ENCODE measurements around the gene SLC4A5.
"Not testable (repeated sequence)": the region's sequence is repeated elsewhere in the genome, so short reads cannot be mapped to it uniquely, and the experiment has no call there.

The SLC4A5 gene

DNA sequence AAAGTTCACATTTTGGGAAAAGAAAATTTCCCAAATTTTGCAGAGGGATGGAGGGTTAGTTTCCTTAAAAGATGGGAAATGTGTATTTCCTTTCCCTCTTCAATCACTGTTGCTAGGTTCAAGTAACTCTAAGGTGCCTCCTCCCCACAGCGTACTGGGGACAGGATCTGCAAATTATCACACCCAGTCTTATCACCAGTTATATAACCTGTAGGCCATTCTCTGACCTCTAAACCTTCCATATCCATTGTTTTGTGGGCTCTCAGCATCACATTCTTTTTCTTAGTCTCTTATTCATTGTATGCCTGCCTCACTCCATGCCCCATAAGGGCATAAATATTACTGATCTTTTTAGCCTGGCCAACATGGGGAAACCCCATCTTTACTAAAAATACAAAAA, 148.4 kb downstream of the SLC4A5 start:
- no peak for DNase-seq (ENCODE audit: low spot score)
- TF ChIP-seq, protein P1, sequence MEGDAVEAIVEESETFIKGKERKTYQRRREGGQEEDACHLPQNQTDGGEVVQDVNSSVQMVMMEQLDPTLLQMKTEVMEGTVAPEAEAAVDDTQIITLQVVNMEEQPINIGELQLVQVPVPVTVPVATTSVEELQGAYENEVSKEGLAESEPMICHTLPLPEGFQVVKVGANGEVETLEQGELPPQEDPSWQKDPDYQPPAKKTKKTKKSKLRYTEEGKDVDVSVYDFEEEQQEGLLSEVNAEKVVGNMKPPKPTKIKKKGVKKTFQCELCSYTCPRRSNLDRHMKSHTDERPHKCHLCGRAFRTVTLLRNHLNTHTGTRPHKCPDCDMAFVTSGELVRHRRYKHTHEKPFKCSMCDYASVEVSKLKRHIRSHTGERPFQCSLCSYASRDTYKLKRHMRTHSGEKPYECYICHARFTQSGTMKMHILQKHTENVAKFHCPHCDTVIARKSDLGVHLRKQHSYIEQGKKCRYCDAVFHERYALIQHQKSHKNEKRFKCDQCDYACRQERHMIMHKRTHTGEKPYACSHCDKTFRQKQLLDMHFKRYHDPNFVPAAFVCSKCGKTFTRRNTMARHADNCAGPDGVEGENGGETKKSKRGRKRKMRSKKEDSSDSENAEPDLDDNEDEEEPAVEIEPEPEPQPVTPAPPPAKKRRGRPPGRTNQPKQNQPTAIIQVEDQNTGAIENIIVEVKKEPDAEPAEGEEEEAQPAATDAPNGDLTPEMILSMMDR (IDR thresholded peaks at IDR 0.05; ENCODE audit: extremely low read depth, insufficient read depth, missing control alignments): no peak
- in situ Hi-C loops (cut with MboI; ENCODE audit: low pct_unique_long_range_greater_than_20kb, low sequenced_read_pairs, unreplicated experiment): no loop called here

DNA sequence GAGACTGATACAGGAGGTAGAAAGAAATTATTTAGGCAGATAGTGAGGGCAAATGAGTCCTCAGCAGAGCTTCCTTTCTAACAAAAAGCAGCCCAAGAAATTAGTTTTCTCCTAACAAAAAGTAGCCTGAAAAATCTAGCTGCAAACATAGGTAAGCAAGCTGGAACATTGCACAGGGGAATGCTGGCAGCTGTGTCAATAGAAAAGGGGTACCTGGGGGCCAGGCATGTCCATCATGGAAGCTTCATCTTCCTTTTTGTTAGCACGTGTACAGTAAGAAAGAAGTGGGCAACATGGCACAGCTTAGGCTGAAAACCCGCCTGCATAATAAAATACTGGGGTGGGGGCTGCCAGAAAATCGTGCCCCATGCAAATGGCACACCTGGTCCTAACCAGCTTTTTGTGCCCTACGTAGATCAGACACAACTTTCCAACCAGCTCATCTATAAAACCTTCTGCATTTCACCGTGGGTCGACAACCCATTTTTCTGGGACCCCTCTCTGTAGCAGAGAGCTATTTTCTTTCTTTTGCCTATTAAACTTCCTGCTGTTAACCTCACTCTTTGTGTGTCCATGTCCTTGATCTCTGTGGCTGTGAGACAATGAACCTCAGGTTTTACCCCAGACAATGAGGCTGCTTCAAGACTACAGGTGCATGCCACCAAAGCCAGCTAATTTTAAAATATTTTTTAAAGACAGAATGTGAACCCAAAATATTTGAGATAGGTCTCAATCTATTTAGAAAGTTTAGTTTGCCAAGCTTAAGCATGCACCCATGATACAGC, 151.4 kb downstream of the SLC4A5 start:
- DNase-seq (ENCODE audit: low spot score): no peak
- TF ChIP-seq, protein P1 (IDR thresholded peaks at IDR 0.05; ENCODE audit: extremely low read depth, insufficient read depth, missing control alignments): no peak
- in situ Hi-C loops (cut with MboI; ENCODE audit: low pct_unique_long_range_greater_than_20kb, low sequenced_read_pairs, unreplicated experiment): no loop called here

DNA sequence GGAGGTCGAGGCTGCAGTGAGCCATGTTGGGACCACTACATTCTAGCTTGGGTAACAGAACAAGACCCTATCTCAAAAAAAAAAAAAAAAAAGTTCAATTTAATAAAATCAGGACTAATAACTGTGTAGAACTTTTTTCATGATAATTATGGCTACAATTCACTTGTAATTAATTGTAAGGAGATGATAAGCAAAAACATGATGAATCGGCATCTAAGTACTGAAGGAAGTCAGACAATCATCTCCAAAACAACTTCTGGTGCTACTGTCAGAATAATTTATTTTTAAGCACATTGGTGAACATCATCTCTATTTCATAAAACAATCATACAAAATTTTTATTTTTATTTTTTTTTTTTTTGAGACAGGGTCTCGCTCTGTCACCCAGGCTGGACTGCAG, 154.5 kb downstream of the SLC4A5 start:
- in situ Hi-C loops (cut with MboI; ENCODE audit: low pct_unique_long_range_greater_than_20kb, low sequenced_read_pairs, unreplicated experiment): no loop called here
- TF ChIP-seq, protein P1 (IDR thresholded peaks at IDR 0.05; ENCODE audit: extremely low read depth, insufficient read depth, missing control alignments): no peak
- no peak for DNase-seq (ENCODE audit: low spot score)

DNA sequence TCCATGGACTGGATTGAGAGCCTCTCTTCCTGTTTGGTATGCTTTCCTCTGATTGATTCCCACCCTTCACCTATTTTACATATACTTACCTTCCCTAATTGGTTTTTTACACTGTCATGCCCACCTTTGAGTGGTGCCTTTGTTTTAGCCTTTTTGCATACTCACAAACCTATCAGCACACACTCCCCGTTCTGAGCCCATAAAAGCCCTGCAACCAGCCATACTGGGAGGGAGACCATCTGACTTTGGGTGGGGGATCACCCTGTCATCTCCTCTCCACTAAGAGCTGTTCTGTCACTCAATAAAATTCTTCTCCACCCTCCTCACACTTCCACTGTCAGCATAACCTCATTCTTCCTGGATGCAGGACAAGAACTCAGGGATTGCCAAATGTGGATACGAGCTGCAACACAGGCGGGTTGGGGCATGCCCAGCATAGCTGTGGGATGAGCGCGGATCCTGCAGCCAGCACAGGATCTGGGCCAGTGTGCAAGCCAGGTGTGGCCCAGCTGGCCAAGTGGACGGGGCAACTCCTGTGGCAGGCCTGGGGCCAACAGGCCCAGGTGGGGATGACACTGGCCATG, 155.1 kb downstream of the SLC4A5 start:
- no peak for DNase-seq (ENCODE audit: low spot score)
- in situ Hi-C loops (cut with MboI; ENCODE audit: low pct_unique_long_range_greater_than_20kb, low sequenced_read_pairs, unreplicated experiment): no loop called here
- TF ChIP-seq, protein P1 (IDR thresholded peaks at IDR 0.05; ENCODE audit: extremely low read depth, insufficient read depth, missing control alignments): no peak

DNA sequence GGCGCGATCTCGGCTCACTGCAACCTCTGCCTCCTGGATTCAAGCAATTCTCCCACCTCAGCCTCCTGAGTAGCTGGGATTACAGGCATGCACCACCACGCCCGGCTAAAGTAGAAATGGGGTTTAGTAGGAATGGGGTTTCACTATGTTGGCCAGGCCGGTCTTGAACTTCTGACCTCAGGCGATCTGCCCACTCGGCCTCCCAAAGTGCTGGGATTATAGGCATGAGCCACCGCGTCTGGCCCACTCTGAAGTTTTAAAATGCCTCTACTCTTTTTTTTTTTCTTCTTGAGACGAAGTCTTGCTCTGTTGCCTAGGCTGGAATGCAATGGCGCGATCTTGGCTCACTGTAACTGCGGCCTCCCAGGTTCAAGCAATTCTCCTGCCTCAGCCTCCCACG, 156.5 kb downstream of the SLC4A5 start:
- DNase-seq (ENCODE audit: low spot score); in situ Hi-C loops (cut with MboI; ENCODE audit: low pct_unique_long_range_greater_than_20kb, low sequenced_read_pairs, unreplicated experiment): not testable (repeated sequence)

DNA sequence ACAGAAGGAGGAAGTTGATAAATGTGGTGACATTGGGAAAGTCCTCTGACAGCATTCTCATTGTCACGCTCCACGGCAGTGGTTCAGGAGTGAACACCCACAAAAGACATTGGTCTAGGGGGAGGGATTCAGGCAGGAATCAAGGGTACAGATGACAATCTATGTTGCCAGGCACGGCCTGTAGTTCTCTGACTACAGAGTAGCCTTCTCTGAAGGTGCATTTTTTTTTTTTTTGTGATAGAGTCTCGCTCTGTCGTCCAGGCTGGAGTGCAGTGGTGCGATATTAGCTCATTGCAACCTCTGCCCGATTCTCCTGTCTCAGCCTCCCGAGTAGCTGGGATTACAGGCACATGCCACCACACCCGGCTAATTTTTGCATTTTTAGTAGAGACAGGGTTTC, 157.2 kb downstream of the SLC4A5 start:
- TF ChIP-seq, protein P1 (IDR thresholded peaks at IDR 0.05; ENCODE audit: extremely low read depth, insufficient read depth, missing control alignments): no peak
- DNase-seq (ENCODE audit: low spot score): peak; percentile 69
- in situ Hi-C loops (cut with MboI; ENCODE audit: low pct_unique_long_range_greater_than_20kb, low sequenced_read_pairs, unreplicated experiment): no loop called here

DNA sequence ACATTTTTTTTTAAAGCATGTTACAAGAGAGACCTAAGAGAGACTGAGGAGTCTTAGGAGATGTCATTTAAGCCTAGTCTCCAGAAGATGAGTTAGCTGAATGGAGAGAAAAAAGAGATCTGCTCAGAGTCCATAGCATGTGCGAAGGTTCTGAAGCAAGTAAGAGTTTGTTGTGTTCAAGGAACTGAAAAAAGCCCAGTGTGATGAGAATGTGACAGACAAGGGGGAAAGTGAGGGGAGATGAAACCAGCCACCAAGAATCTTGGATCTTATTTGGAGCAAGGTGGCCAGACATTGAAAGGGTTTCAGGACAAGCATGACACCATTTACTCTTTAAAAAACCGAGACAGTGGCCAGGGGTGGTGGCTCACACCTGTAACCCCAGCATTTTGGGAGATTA, 159.3 kb downstream of the SLC4A5 start:
- DNase-seq (ENCODE audit: low spot score): no peak
- TF ChIP-seq, protein P1 (IDR thresholded peaks at IDR 0.05; ENCODE audit: extremely low read depth, insufficient read depth, missing control alignments): no peak
- in situ Hi-C loops (cut with MboI; ENCODE audit: low pct_unique_long_range_greater_than_20kb, low sequenced_read_pairs, unreplicated experiment): no loop called here

Measured in GM13977 (cell line).